Neural progenitor cell (in vitro differentiated cells): ENCODE measurements around the gene KIF26B.

ENCODE experiments used
- CTCF ChIP-seq: fragments of 200-600 bp; sonication (generic); IDR thresholded peaks from 2 replicates; pipeline ENCODE4 v1.5.1; 2017; ENCODE audit warnings: antibody characterized with exemption, mild to moderate bottlenecking
- EZH2 ChIP-seq: fragments of 200-600 bp; sonication (generic); IDR thresholded peaks from 2 replicates; pipeline ENCODE4 v1.6.1; 2017; ENCODE audit warnings: antibody characterized with exemption, mild to moderate bottlenecking, moderate library complexity
- EZH2phosphoT487 ChIP-seq: fragments of 200-600 bp; sonication (generic); IDR thresholded peaks from 2 replicates; pipeline ENCODE4 v1.6.1; 2017; ENCODE audit warnings: antibody characterized with exemption

- TF ChIP-seq CTCF: no peak
- TF ChIP-seq EZH2phosphoT487: no peak
- TF ChIP-seq EZH2: no peak
These were observed 599.0 kb downstream of the KIF26B start for GRCh38 chr1:245753807-245754206.
